ENCODE results near the gene SLC22A14. TPM values are rescaled to one million over a fixed set of nuclear protein-coding genes. Genes with fewer than 3 reads are reported as not detected.

SLC22A14 gene
- total RNA-seq, 1 experiment from 2014 or later = 0.13 TPM

- in situ Hi-C loops (cut with HindIII; ENCODE audit: low pct_unique_long_range_greater_than_20kb, low sequenced_read_pairs) = no loop called here
- intact Hi-C loops (cut with micrococcal nuclease; ENCODE audit: unreplicated experiment) = no loop called here
- BruUV-seq (replicated peaks) = no TSS peak
- H3K27me3 ChIP-seq (ENCODE audit: control insufficient read depth, insufficient read depth, low read length) = peaks cover 2% of the 10 kb centered on the region
- no peaks in the 10 kb centered on the region for H3K36me3 ChIP-seq (ENCODE audit: control insufficient read depth, insufficient read depth, low read length)
- ATAC-seq (no peak), DNase-seq (ENCODE audit: low read depth, low spot score) (no peak)
- peaks cover 3% of the 10 kb centered on the region; the same call in 1 of the 2 replicates for H3K9me3 ChIP-seq (ENCODE audit: control insufficient read depth, insufficient read depth, low read depth, low read length)
- TF ChIP-seq POLR2AphosphoS5 (IDR thresholded peaks at IDR 0.05; ENCODE audit: low read depth, low read length) (no peak), CTCF (IDR thresholded peaks at IDR 0.05) (no peak), TCF7L2 (IDR thresholded peaks at IDR 0.05; ENCODE audit: low read depth, low read length) (no peak), REST (IDR thresholded peaks at IDR 0.05; ENCODE audit: insufficient read depth in 1 of 2, low read depth in 2 of 2, low read length in 1 of 2) (no peak), SIN3A (IDR thresholded peaks at IDR 0.05; ENCODE audit: borderline replicate concordance, insufficient read depth, low read depth, low read length) (no peak)
- no peaks in the 10 kb centered on the region for H3K4me1 ChIP-seq (ENCODE audit: control insufficient read depth, insufficient read depth, low read length)
- H3K4me3 ChIP-seq (ENCODE audit: low read depth in 2 of 2, low read length in 2 of 2) = no peak overlapping the region
- CTCF ChIA-PET = no interaction called here
- H3K27ac ChIP-seq (ENCODE audit: low read length) = no peak overlapping the region
- POLR2A ChIA-PET = no interaction called here
These were observed 41.0 kb downstream of the SLC22A14 start for GRCh38 chr3:38323060-38323459.

- no peaks in the 10 kb centered on the region for H3K36me3 ChIP-seq (ENCODE audit: control insufficient read depth, insufficient read depth, low read length)
- POLR2A ChIA-PET = no interaction called here
- H3K4me1 ChIP-seq (ENCODE audit: control insufficient read depth, insufficient read depth, low read length) = no peaks in the 10 kb centered on the region
- TF ChIP-seq SIN3A (IDR thresholded peaks at IDR 0.05; ENCODE audit: borderline replicate concordance, insufficient read depth, low read depth, low read length) (no peak), TCF7L2 (IDR thresholded peaks at IDR 0.05; ENCODE audit: low read depth, low read length) (no peak), REST (IDR thresholded peaks at IDR 0.05; ENCODE audit: insufficient read depth in 1 of 2, low read depth in 2 of 2, low read length in 1 of 2) (no peak)
- BruUV-seq (replicated peaks) = no TSS peak
- no peak overlapping the region for H3K4me3 ChIP-seq (ENCODE audit: low read depth in 2 of 2, low read length in 2 of 2)
- ATAC-seq = no peak
- CTCF ChIA-PET = no interaction called here
- no peak overlapping the region for H3K27ac ChIP-seq (ENCODE audit: low read length)
- intact Hi-C loops (cut with micrococcal nuclease; ENCODE audit: unreplicated experiment) = no loop called here
- in situ Hi-C loops (cut with HindIII; ENCODE audit: low pct_unique_long_range_greater_than_20kb, low sequenced_read_pairs) = no loop called here
- DNase-seq (ENCODE audit: low read depth, low spot score) = no peak
- peaks cover 3% of the 10 kb centered on the region; the same call in 1 of the 2 replicates for H3K9me3 ChIP-seq (ENCODE audit: control insufficient read depth, insufficient read depth, low read depth, low read length)
- H3K27me3 ChIP-seq (ENCODE audit: control insufficient read depth, insufficient read depth, low read length) = peaks cover 2% of the 10 kb centered on the region
These were observed 43.2 kb downstream of the SLC22A14 start for GRCh38 chr3:38325256-38325655.

Data from Panc1 (cell line).